K562 (cell line): ENCODE results near the gene TARBP2. TPM values are rescaled to one million over a fixed set of nuclear protein-coding genes. Genes with fewer than 3 reads are reported as not detected.

Experiments used
- KLF13 ChIP-seq: fragments of 450-650 bp; IDR thresholded peaks from 2 replicates; pipeline ENCODE4 v1.6.1; 2016; ENCODE audit warnings: missing genetic modification characterization, low read depth, mild to moderate bottlenecking, missing compliant biosample characterization, moderate library complexity, borderline replicate concordance
- MBD1 ChIP-seq: fragments of 250-450 bp; sonication (Bioruptor Pico); IDR thresholded peaks from 2 replicates; pipeline ENCODE4 v1.8.0; 2022; ENCODE audit warnings: inconsistent platforms
- MGA ChIP-seq: fragments of 450-650 bp; IDR thresholded peaks from 2 replicates; pipeline ENCODE4 v1.6.1; 2016; ENCODE audit warnings: mild to moderate bottlenecking, moderate library complexity
- POLR2AphosphoS2 ChIP-seq: IDR thresholded peaks from 2 replicates; pipeline ENCODE4 v1.6.1; 2012; ENCODE audit warnings: low read length, improper control_type of control experiment
- RUNX1 ChIP-seq: sonication (generic); IDR thresholded peaks from 2 replicates; pipeline ENCODE4 v1.6.1; 2016; ENCODE audit warnings: antibody characterized with exemption, low read depth
- SMARCA4 ChIP-seq: fragments of 450-650 bp; IDR thresholded peaks from 2 replicates; pipeline ENCODE4 v1.6.1; 2016
- TCFL5 ChIP-seq: fragments of 250-450 bp; sonication (Bioruptor Pico); conservative IDR thresholded peaks from 2 replicates; pipeline ENCODE4 v1.6.1; 2021; ENCODE audit warnings: mild to moderate bottlenecking, moderate library complexity, matching md5 sums
- ZBTB33 ChIP-seq: sonication (generic); formaldehyde crosslinking; IDR thresholded peaks from 2 replicates; pipeline ENCODE4 v1.8.1; 2023; ENCODE audit warnings: mild to moderate bottlenecking, missing genetic modification reagents
- ZKSCAN8 ChIP-seq: fragments of 200-800 bp; sonication (Bioruptor generic); IDR thresholded peaks from 2 replicates; pipeline ENCODE4 v1.6.1; 2016; ENCODE audit warnings: missing genetic modification characterization, missing compliant biosample characterization
- ZNF639 ChIP-seq, 2 experiments: fragments of 200-800 bp in 1 of 2; sonication (Bioruptor generic) in 1 of 2; sonication (generic) in 1 of 2; formaldehyde crosslinking in 1 of 2; IDR thresholded peaks in 1 of 2; conservative IDR thresholded peaks in 1 of 2; 2 replicates each; pipeline versions ENCODE4 v1.5.0 to v1.6.1; 2016 to 2020; ENCODE audit warnings: missing compliant biosample characterization in 1 of 2, missing genetic modification characterization in 1 of 2, missing genetic modification reagents in 1 of 2
- polyA plus RNA-seq, 8 experiments: library from polyadenylated mRNA; depleted of rRNA in 4 of 8; stranded (reverse) in 5 of 8; unstranded in 3 of 8; fragments of >200 nt; fragmentation: Nextera tagmentation in 2 of 8; fragmentation: Illumina TruSeq in 1 of 8; extraction: Ambion mirVana in 2 of 8; extraction: Trizol in 1 of 8; gene quantifications; 2 replicates each; pipeline versions ENCODE4 v1.2.1 to v1.2.3, GENCODE V29; 2011 to 2014; ENCODE audit warnings: inconsistent platforms in 1 of 8, missing spikeins in 1 of 8
- total RNA-seq, 7 experiments: library from RNA; depleted of rRNA in 6 of 7; stranded (reverse); fragments of >200 nt in 6 of 7; fragmentation: Illumina TruSeq in 2 of 7; extraction: Trizol in 2 of 7; gene quantifications; 2 replicates each; pipeline versions ENCODE4 v1.2.1 to v1.2.3, GENCODE V29; 2011 to 2021; ENCODE audit warnings: low replicate concordance in 1 of 7

Gene TARBP2
- total and polyA plus RNA-seq, 9 of the 15 experiments (the other 6 are each of a cell fraction or from before 2014, with no cell fraction given) = 5.6 to 69.0 (median 44.6) TPM

- peak; percentile 68 for TF ChIP-seq ZBTB33 (CRISPR knock-in tag)
- peak; percentile 61; the same call in 1 of the 2 replicates for TF ChIP-seq KLF13
- TF ChIP-seq RUNX1 = no peak
- TF ChIP-seq POLR2AphosphoS2 = peak; percentile 98
- peak in 1 of 2 experiments; percentile 93; a peak in 2 of 4 replicates for TF ChIP-seq ZNF639 (CRISPR knock-in tag; conservative IDR thresholded peaks at IDR 0.05 in 1 of 2, IDR thresholded peaks at IDR 0.05 in 1 of 2)
- TF ChIP-seq MGA = no peak
- TF ChIP-seq MBD1 (CRISPR knock-in tag) = no peak
- peak; percentile 33; the same call in 1 of the 2 replicates for TF ChIP-seq SMARCA4
- TF ChIP-seq TCFL5 (CRISPR knock-in tag) = no peak
- no peak for TF ChIP-seq ZKSCAN8
Observed at GRCh38 chr12:53451661-53452158, 49.4 kb upstream of the TARBP2 start, which contains the start of gene PCBP2 (continued).
